ENCODE data around the gene AOC2.

DNA sequence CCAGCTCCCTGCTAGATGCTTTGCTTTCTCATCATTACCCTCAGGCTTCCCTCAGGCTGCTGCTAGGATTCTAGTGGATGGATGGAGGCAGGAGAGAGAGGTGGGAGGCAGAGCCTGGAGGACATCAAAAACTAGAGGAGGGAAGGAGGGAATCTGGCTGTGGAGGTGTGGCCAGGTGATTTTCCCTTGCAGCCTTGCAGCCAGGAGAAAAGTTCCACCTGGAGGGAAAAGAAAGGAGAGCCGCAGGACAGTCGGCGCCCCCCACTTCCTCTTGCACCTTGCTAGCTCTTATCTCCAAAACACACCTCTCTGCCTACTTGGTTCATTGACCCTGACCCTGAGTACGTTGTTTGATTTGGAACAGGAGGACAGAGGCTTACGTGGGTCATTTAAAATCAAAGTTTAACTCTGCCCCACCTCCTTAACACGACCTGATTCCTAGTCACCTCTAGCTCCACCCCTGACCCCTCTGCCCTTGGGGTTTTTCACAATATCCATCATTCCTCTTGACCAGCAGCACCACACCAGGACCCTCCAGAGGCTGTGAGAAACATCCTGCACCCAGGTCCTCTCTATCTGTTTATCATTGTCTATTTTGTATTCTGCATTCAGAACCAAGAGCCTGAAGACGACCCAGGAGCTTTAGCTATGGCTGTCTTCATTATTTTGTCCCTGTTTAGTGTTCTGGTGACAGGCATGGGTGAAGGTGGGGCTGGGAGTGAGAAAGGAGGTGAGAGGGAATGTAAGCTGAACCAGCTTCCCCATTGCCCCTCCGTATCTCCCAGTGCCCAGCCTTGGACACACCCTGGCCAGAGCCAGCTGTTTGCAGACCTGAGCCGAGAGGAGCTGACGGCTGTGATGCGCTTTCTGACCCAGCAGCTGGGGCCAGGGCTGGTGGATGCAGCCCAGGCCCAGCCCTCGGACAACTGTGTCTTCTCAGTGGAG, 22.5 kb downstream of the AOC2 start:
- TF ChIP-seq EZH2phosphoT487 (IDR thresholded peaks at IDR 0.05; ENCODE audit: borderline replicate concordance, low read depth) (no peak), RCOR1 (IDR thresholded peaks at IDR 0.05; ENCODE audit: low read length) (no peak), EP300 (IDR thresholded peaks at IDR 0.05; ENCODE audit: borderline replicate concordance in 1 of 2, low read depth in 1 of 2, low read length in 1 of 2) (no peak), USF1 (IDR thresholded peaks at IDR 0.05; ENCODE audit: borderline replicate concordance, low read depth) (no peak), SIN3A (IDR thresholded peaks at IDR 0.05; ENCODE audit: borderline replicate concordance, low read depth, low read length) (no peak), JUND (IDR thresholded peaks at IDR 0.05) (no peak)
- TF ChIP-seq, protein P1, sequence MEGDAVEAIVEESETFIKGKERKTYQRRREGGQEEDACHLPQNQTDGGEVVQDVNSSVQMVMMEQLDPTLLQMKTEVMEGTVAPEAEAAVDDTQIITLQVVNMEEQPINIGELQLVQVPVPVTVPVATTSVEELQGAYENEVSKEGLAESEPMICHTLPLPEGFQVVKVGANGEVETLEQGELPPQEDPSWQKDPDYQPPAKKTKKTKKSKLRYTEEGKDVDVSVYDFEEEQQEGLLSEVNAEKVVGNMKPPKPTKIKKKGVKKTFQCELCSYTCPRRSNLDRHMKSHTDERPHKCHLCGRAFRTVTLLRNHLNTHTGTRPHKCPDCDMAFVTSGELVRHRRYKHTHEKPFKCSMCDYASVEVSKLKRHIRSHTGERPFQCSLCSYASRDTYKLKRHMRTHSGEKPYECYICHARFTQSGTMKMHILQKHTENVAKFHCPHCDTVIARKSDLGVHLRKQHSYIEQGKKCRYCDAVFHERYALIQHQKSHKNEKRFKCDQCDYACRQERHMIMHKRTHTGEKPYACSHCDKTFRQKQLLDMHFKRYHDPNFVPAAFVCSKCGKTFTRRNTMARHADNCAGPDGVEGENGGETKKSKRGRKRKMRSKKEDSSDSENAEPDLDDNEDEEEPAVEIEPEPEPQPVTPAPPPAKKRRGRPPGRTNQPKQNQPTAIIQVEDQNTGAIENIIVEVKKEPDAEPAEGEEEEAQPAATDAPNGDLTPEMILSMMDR (IDR thresholded peaks at IDR 0.05): no peak
